ENCODE measurements around the gene STAC.

DNA sequence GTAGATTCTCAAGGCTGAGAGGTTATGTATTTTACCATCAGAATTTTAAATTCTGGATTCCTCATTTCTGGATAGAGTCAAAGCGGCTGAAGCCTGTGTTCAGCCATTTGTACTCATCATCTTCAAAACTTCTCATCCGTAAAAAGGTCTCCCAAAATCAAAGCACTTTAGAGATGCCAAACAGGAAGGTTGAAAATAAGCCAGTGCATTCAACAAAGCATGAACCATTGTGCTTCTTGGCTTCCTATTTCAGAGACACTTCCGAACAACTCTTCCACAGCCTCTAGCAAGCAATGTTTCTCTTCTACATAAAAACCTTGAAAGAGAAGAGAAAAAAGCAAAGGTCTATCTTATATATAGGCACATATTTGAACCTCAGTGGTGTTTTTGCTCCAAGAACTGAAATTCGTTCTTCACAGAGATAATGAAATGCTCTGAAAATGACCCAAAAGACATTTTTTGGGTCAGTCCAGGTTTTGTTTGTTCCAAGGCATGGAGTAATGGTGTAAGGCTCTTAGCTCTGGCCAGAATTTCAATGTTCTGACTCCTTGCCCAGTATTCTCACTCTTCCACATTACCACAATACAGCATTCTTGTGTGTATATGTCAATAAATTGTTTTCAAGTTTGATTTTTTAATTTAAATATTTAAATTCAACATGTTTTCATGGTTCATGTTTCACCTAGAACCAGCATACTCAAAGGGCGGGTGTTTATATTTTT lies 163.1 kb downstream of the STAC start:
- TF ChIP-seq, protein P1, sequence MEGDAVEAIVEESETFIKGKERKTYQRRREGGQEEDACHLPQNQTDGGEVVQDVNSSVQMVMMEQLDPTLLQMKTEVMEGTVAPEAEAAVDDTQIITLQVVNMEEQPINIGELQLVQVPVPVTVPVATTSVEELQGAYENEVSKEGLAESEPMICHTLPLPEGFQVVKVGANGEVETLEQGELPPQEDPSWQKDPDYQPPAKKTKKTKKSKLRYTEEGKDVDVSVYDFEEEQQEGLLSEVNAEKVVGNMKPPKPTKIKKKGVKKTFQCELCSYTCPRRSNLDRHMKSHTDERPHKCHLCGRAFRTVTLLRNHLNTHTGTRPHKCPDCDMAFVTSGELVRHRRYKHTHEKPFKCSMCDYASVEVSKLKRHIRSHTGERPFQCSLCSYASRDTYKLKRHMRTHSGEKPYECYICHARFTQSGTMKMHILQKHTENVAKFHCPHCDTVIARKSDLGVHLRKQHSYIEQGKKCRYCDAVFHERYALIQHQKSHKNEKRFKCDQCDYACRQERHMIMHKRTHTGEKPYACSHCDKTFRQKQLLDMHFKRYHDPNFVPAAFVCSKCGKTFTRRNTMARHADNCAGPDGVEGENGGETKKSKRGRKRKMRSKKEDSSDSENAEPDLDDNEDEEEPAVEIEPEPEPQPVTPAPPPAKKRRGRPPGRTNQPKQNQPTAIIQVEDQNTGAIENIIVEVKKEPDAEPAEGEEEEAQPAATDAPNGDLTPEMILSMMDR (IDR thresholded peaks at IDR 0.05), result no peak
- TF ChIP-seq POLR2A (IDR thresholded peaks at IDR 0.05) (no peak), POLR2AphosphoS5 (IDR thresholded peaks at IDR 0.05) (no peak)
